DND-41 (cell line): ENCODE results near the gene TTYH2.

Source experiments
- CTCF ChIP-seq: IDR thresholded peaks from 2 replicates; pipeline ENCODE4 v1.5.1; 2012; ENCODE audit warnings: borderline replicate concordance, low read length, moderate library complexity, mild to moderate bottlenecking; ENCODE audit not compliant: poor library complexity, severe bottlenecking; ENCODE audit errors: extremely low read depth
- EZH2 ChIP-seq: IDR thresholded peaks from 3 replicates; pipeline ENCODE4 v1.6.1; 2012; ENCODE audit warnings: borderline replicate concordance, low read depth, mild to moderate bottlenecking, moderate library complexity, low read length, inconsistent platforms; ENCODE audit not compliant: severe bottlenecking

- TF ChIP-seq EZH2 (no peak), CTCF (peak; percentile 58)
Measured at GRCh38 chr17:74199306-74200092, 13.9 kb upstream of the TTYH2 start.
